ENCODE data around the gene CLEC2B. TPM values are rescaled to one million over a fixed set of nuclear protein-coding genes. Genes with fewer than 3 reads are reported as not detected.
A peak's percentile ranks its signal among the peaks of the same experiment; 100 is the strongest.

The CLEC2B gene
- total RNA-seq, 1 experiment from 2014 or later, result 11.5 TPM

DNA sequence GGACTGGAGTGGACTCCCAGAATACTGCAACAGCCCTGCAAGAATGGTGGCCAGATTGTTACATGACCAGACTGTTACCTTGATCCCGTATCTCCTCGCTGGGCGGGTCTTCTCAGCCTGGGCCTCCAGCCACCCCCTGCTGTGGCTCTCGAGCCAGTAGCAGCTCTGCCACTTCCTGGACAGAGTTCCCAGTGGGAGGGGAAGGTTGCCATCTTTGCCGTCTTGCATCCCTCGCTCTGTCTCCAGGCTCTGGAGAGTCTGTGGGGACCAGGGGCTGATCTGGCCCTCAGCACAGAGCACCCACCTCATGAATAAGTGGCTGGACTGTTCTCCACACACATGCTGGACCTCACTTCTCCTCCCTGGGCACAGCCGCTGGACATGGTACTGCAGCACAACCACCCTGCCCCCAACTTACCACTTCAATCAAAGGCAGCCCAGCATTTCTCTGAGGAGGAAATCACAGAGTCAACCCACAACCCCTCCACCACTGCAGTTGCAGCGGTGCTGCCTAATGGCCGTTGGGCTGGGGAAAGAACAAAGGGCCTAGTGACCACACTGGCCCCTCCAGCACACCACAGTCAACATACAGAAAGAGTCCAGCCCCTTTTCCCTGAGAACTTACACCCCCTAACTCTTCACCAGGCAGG, 48.7 kb downstream of the CLEC2B start:
- no peak for DNase-seq (ENCODE audit: low read depth)
- in situ Hi-C loops (cut with HindIII; ENCODE audit: low pct_unique_long_range_greater_than_20kb, low sequenced_read_pairs), result no loop called here

DNA sequence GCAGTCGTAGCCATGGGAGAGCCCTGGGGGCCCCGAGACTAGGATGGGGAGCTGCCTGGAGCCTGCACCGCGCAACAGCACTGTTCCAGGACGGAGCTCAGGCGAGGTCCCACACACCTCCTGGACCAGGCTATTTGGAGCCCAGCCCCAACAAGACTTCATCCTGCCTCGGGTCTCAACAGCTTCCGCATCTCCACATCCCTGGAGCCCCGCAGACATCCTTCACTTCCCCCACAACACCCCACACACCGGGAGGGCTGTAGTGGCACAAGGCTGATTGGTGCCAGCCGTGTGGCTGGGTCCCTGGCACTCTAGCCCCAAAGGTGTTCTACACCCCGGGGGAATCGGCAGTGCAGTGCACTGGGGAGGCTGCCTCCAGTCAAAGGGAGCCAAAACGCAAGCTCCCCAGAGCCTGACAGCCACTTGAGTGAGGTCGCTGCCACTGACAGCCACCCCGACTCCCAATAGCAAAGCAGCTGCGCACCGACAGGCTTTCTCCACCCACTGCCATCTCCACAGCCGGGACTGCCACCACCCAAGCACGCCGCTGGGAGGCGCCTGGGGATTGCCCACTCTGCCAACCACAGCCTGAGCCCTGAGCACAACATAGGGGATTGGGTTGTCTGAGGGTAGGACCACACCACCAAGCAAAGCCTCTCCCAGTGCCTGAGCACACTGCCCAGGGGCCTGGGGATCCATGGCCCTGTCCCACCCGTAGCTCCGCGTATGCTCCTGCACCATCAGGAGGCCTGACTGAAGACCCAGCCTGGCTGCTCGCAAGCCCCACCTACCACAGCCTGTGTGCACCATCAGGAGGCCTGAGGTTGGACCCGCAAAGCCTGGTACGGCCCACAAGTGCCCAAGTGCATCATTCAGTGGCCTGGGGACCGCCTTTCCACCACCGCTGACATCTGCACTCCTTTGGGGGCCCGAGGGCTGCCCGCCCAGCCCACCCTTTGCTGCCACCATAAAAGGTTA, 55.0 kb downstream of the CLEC2B start:
- DNase-seq (ENCODE audit: low read depth), result peak; percentile 20
- in situ Hi-C loops (cut with HindIII; ENCODE audit: low pct_unique_long_range_greater_than_20kb, low sequenced_read_pairs), result no loop called here

DNA sequence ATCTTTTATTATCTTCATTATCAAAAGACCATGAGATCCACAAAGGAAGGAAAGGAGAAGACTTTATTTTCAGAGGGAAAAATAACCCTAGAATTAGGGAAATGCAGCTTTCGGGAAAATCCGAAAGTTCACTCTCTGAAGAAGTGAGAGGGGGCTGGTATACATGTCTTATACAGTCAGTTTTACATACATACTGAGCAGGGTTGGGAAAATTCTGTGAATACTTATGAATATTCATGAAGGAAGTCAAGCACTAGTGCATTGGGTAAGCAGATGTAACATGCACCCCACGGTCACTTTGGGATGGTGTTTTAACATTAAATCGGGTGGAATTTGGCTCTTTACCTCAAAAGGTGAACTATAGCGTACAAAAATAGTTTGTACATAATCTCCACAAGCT, 57.5 kb downstream of the CLEC2B start:
- in situ Hi-C loops (cut with HindIII; ENCODE audit: low pct_unique_long_range_greater_than_20kb, low sequenced_read_pairs), result no loop called here
- DNase-seq (ENCODE audit: low read depth), result no peak

DNA sequence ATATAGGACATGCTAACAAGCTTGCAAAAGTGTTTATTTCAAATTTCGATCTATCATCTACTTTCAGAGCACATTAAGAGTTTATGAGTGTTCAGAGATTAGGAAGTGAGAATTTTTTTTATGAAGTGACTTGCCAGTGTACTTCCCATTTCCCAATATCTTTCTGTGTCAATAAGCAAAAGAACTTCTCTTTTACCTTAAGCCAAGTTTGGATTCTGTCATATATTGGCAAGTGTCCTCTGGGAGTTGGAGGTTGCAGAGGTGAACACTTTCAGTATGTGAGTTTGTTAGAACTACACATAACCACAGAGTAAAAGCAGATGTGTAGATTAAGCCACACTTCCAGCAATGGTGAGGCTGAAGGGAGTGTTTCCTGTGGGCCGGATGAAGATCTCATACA, 58.5 kb downstream of the CLEC2B start:
- in situ Hi-C loops (cut with HindIII; ENCODE audit: low pct_unique_long_range_greater_than_20kb, low sequenced_read_pairs), result no loop called here

DNA sequence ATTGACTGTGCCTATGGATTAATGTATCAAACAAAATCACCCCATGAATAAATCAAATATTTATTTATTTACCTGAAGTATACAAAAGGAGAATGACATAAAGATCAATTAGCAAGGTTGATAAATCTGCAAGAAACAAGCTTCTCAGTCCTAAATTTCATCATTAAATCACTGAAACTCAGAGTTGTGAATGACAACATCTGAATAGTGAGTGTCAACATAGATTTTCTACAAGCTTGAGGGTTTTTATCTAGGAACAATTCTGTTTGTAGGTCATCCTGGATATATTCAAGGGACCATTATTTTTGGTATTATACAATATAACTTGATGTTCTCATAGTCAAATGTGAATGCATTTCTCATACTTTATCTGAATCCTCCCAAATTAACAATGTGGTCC, 59.3 kb downstream of the CLEC2B start:
- in situ Hi-C loops (cut with HindIII; ENCODE audit: low pct_unique_long_range_greater_than_20kb, low sequenced_read_pairs), result no loop called here
- DNase-seq (ENCODE audit: low read depth), result no peak

More for the DNA sequence above, 58.5 kb downstream of the CLEC2B start:
- no peak for DNase-seq (ENCODE audit: low read depth)

DNA sequence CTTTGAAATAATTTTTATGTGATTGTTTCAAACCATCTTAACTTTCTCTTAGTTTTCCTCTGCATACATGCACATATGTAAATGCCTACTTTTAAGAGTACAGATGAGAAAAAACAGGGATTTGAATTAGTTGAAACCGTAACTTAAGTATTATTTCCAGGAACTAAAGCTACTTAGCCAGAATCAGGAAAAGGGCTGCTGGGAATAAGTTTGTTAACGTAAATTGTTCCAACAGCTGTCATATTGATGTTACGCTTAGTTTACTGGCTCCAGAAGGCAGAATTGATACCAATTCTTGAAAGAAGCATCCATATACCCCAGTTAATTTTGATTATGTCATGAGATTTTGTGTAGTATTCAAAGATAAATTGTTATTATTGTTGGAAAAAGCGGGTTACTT, 59.8 kb downstream of the CLEC2B start:
- in situ Hi-C loops (cut with HindIII; ENCODE audit: low pct_unique_long_range_greater_than_20kb, low sequenced_read_pairs), result no loop called here
- DNase-seq (ENCODE audit: low read depth), result no peak

DNA sequence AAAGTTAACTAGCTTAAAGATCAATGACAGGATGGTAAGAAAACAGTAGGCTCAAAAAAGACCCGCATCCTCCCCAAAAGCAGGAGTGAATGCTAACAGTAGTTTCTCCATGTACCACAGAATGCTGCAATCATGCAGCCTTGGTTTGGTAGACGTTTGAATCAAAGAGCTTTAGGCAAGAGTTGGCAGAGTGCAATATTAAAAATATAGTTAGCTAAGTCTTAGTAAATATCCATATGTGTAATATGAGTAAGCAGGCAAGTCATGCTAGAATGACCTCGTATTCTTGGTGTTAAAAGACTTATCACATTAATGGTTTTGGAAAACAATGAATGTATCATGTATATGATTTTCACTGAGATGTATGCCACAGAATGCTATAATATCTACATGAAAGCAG, 60.6 kb downstream of the CLEC2B start:
- in situ Hi-C loops (cut with HindIII; ENCODE audit: low pct_unique_long_range_greater_than_20kb, low sequenced_read_pairs), result no loop called here
- DNase-seq (ENCODE audit: low read depth), result no peak

DNA sequence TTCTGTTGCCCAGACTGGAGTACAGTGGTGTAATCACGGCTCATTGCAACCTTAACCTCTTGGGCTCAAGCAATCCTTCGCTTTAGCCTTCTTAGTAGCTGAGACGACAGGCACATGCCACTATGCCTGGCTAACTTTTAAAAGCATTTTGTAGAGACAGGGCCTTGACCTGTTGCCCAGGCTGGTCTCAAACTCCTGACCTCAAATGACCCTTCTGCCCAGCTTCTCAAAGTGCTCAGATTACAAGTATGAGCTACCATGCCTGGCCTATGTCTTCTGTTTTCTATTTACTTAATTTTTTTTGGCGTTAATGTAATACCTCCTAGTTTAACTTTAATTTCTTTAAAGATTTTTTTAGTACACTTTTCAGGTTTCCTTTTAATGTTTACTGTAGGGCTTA, 62.4 kb downstream of the CLEC2B start:
- no peak for DNase-seq (ENCODE audit: low read depth)
- in situ Hi-C loops (cut with HindIII; ENCODE audit: low pct_unique_long_range_greater_than_20kb, low sequenced_read_pairs), result no loop called here

DNA sequence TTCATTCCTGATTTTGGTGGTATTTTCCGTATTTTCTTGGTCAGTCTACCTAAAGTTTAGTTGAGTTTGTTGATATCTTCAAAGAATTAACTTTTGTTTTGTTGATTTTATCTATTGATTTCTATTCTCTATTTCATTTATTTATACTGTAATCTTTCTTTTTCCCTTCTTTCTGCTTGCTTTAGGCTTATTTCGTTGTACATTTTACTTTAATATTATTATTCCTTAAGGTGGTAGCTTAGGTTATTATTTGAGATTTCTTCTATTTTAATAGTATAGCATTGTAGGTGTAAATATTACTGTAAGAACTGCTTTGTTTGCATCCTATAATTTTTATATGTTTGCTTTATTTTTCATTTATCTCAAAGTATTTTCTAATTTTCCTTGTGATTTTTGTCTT, 63.3 kb downstream of the CLEC2B start:
- in situ Hi-C loops (cut with HindIII; ENCODE audit: low pct_unique_long_range_greater_than_20kb, low sequenced_read_pairs), result no loop called here

More for the DNA sequence above, 63.3 kb downstream of the CLEC2B start:
- no peak for DNase-seq (ENCODE audit: low read depth)

Other genes with a start within 250 kb of the CLEC2B start
- 1.6 and 1.8 TPM in 2 replicates for gene CLEC2D, start 199.6 kb downstream of the CLEC2B start, total RNA-seq (2014; rRNA removed; shearing (Covaris generic); ENCODE audit: low replicate concordance)
- gene CLECL1, start 136.3 kb downstream of the CLEC2B start, total RNA-seq (2014; rRNA removed; shearing (Covaris generic); ENCODE audit: low replicate concordance), result not detected in 2 replicates
- gene CD69, start 108.5 kb downstream of the CLEC2B start, total RNA-seq (2014; rRNA removed; shearing (Covaris generic); ENCODE audit: low replicate concordance), result 0.71 and 4.1 TPM in 2 replicates
- 1.2 TPM in 1 of 2 replicates, not detected in the other for gene KLRF1, start 41.9 kb downstream of the CLEC2B start, total RNA-seq (2014; rRNA removed; shearing (Covaris generic); ENCODE audit: low replicate concordance)
- gene KLRF2, start 12.1 kb upstream of the CLEC2B start, total RNA-seq (2014; rRNA removed; shearing (Covaris generic); ENCODE audit: low replicate concordance), result not detected in 2 replicates
- not detected in 2 replicates for gene CLEC2A, start 63.0 kb upstream of the CLEC2B start, total RNA-seq (2014; rRNA removed; shearing (Covaris generic); ENCODE audit: low replicate concordance)
- not detected in 2 replicates for gene CLEC12A, start 102.1 kb upstream of the CLEC2B start, total RNA-seq (2014; rRNA removed; shearing (Covaris generic); ENCODE audit: low replicate concordance)
- not detected in 2 replicates for gene CLEC1B, start 129.8 kb upstream of the CLEC2B start, total RNA-seq (2014; rRNA removed; shearing (Covaris generic); ENCODE audit: low replicate concordance)
- gene CLEC12B, start 141.3 kb upstream of the CLEC2B start, total RNA-seq (2014; rRNA removed; shearing (Covaris generic); ENCODE audit: low replicate concordance), result not detected in 2 replicates
- gene CLEC9A, start 161.3 kb upstream of the CLEC2B start, total RNA-seq (2014; rRNA removed; shearing (Covaris generic); ENCODE audit: low replicate concordance), result not detected in 2 replicates
- not detected in 2 replicates for gene CLEC1A, start 229.6 kb upstream of the CLEC2B start, total RNA-seq (2014; rRNA removed; shearing (Covaris generic); ENCODE audit: low replicate concordance)

Measured in Caki2 (cell line).